ENCODE data around the gene HOXD9. TPM values are rescaled to one million over a fixed set of nuclear protein-coding genes. Genes with fewer than 3 reads are reported as not detected.

HOXD9 gene
- total RNA-seq, 1 donor from 2014 or later: not detected

- Mint-ChIP-seq H3K27ac (no peak overlapping the region), H3K36me3 (ENCODE audit: low read depth) (no peaks in the 10 kb centered on the region), H3K9me3 (peaks cover 3% of the 10 kb centered on the region), H3K27me3 (ENCODE audit: low read depth) (peaks cover 85% of the 10 kb centered on the region), H3K4me1 (ENCODE audit: low read depth) (no peaks in the 10 kb centered on the region), H3K4me3 (ENCODE audit: low read depth) (no peak overlapping the region)
- no peak for DNase-seq (ENCODE audit: low spot score)
- intact Hi-C loops (cut with micrococcal nuclease): no loop called here
Observed at GRCh38 chr2:176158186-176158591, 35.7 kb downstream of the HOXD9 start.

GRCh38 chr2:176158855-176159662 lies 36.5 kb downstream of the HOXD9 start:
- no peak overlapping the region for H3K27ac Mint-ChIP-seq
- H3K4me1 Mint-ChIP-seq (ENCODE audit: low read depth): no peaks in the 10 kb centered on the region
- H3K27me3 Mint-ChIP-seq (ENCODE audit: low read depth): peaks cover 86% of the 10 kb centered on the region
- no peak for DNase-seq (ENCODE audit: low spot score)
- no peaks in the 10 kb centered on the region for H3K36me3 Mint-ChIP-seq (ENCODE audit: low read depth)
- intact Hi-C loops (cut with micrococcal nuclease): no loop called here
- H3K4me3 Mint-ChIP-seq (ENCODE audit: low read depth): no peak overlapping the region
- peaks cover 3% of the 10 kb centered on the region for H3K9me3 Mint-ChIP-seq

GRCh38 chr2:176159663-176160250 lies 37.2 kb downstream of the HOXD9 start:
- intact Hi-C loops (cut with micrococcal nuclease): loop anchor here (5.0 kb wide), 2 partner anchors 37 to 1822 kb away; partner anchors contain the start of gene HOXD9
- DNase-seq (ENCODE audit: low spot score): no peak
- peaks cover 3% of the 10 kb centered on the region for H3K9me3 Mint-ChIP-seq
- H3K27ac Mint-ChIP-seq: no peak overlapping the region
- no peaks in the 10 kb centered on the region for H3K36me3 Mint-ChIP-seq (ENCODE audit: low read depth)
- no peaks in the 10 kb centered on the region for H3K4me1 Mint-ChIP-seq (ENCODE audit: low read depth)
- peaks cover 86% of the 10 kb centered on the region for H3K27me3 Mint-ChIP-seq (ENCODE audit: low read depth)
- H3K4me3 Mint-ChIP-seq (ENCODE audit: low read depth): no peak overlapping the region

- Mint-ChIP-seq H3K4me3 (ENCODE audit: low read depth) (no peak overlapping the region), H3K9me3 (peaks cover 3% of the 10 kb centered on the region), H3K4me1 (ENCODE audit: low read depth) (no peaks in the 10 kb centered on the region), H3K36me3 (ENCODE audit: low read depth) (no peaks in the 10 kb centered on the region), H3K27me3 (ENCODE audit: low read depth) (peaks cover 86% of the 10 kb centered on the region), H3K27ac (no peak overlapping the region)
- intact Hi-C loops (cut with micrococcal nuclease): loop anchor here (5.0 kb wide), 2 partner anchors 38 to 1823 kb away; partner anchors contain the start of gene HOXD9
- DNase-seq (ENCODE audit: low spot score): no peak
Observed at GRCh38 chr2:176160251-176160985, 37.9 kb downstream of the HOXD9 start.

- intact Hi-C loops (cut with micrococcal nuclease): loop anchor here (5.0 kb wide), 2 partner anchors 39 to 1824 kb away; partner anchors contain the start of gene HOXD9
- H3K4me3 Mint-ChIP-seq (ENCODE audit: low read depth): no peak overlapping the region
- DNase-seq (ENCODE audit: low spot score): no peak
- H3K9me3 Mint-ChIP-seq: peaks cover 3% of the 10 kb centered on the region
- H3K27me3 Mint-ChIP-seq (ENCODE audit: low read depth): peaks cover 86% of the 10 kb centered on the region
- no peaks in the 10 kb centered on the region for H3K4me1 Mint-ChIP-seq (ENCODE audit: low read depth)
- H3K27ac Mint-ChIP-seq: no peak overlapping the region
- no peaks in the 10 kb centered on the region for H3K36me3 Mint-ChIP-seq (ENCODE audit: low read depth)
Observed at GRCh38 chr2:176160986-176161824, 38.7 kb downstream of the HOXD9 start.

GRCh38 chr2:176161825-176162626 lies 39.5 kb downstream of the HOXD9 start:
- peaks cover 88% of the 10 kb centered on the region for H3K27me3 Mint-ChIP-seq (ENCODE audit: low read depth)
- no peaks in the 10 kb centered on the region for H3K4me1 Mint-ChIP-seq (ENCODE audit: low read depth)
- DNase-seq (ENCODE audit: low spot score): no peak
- no peak overlapping the region for H3K4me3 Mint-ChIP-seq (ENCODE audit: low read depth)
- no peaks in the 10 kb centered on the region for H3K36me3 Mint-ChIP-seq (ENCODE audit: low read depth)
- intact Hi-C loops (cut with micrococcal nuclease): loop anchor here (2.0 to 5.0 kb wide), 3 partner anchors 40 to 1825 kb away; partner anchors contain the start of gene HOXD9
- H3K27ac Mint-ChIP-seq: no peak overlapping the region
- H3K9me3 Mint-ChIP-seq: peaks cover 3% of the 10 kb centered on the region

GRCh38 chr2:176162911-176163671 lies 40.6 kb downstream of the HOXD9 start:
- intact Hi-C loops (cut with micrococcal nuclease): loop anchor here (2.0 to 5.0 kb wide), 3 partner anchors 41 to 1826 kb away; partner anchors contain the start of gene HOXD9
- peaks cover 3% of the 10 kb centered on the region for H3K9me3 Mint-ChIP-seq
- peak overlapping the region; percentile 4 for H3K27ac Mint-ChIP-seq
- H3K4me1 Mint-ChIP-seq (ENCODE audit: low read depth): no peaks in the 10 kb centered on the region
- peaks cover 90% of the 10 kb centered on the region for H3K27me3 Mint-ChIP-seq (ENCODE audit: low read depth)
- no peak for DNase-seq (ENCODE audit: low spot score)
- no peaks in the 10 kb centered on the region for H3K36me3 Mint-ChIP-seq (ENCODE audit: low read depth)
- H3K4me3 Mint-ChIP-seq (ENCODE audit: low read depth): no peak overlapping the region

GRCh38 chr2:176163672-176164056 lies 41.1 kb downstream of the HOXD9 start:
- Mint-ChIP-seq H3K4me3 (ENCODE audit: low read depth) (no peak overlapping the region), H3K4me1 (ENCODE audit: low read depth) (no peaks in the 10 kb centered on the region), H3K27ac (no peak overlapping the region), H3K9me3 (peaks cover 3% of the 10 kb centered on the region), H3K36me3 (ENCODE audit: low read depth) (no peaks in the 10 kb centered on the region), H3K27me3 (ENCODE audit: low read depth) (peaks cover 84% of the 10 kb centered on the region)
- intact Hi-C loops (cut with micrococcal nuclease): loop anchor here (2.0 to 5.0 kb wide), 3 partner anchors 41 to 1826 kb away; partner anchors contain the start of gene HOXD9
- no peak for DNase-seq (ENCODE audit: low spot score)

- no peak for DNase-seq (ENCODE audit: low spot score)
- no peak overlapping the region for H3K4me3 Mint-ChIP-seq (ENCODE audit: low read depth)
Observed at GRCh38 chr2:176164201-176164600, 41.7 kb downstream of the HOXD9 start.

GRCh38 chr2:176164611-176165369 lies 42.3 kb downstream of the HOXD9 start:
- Mint-ChIP-seq H3K4me3 (ENCODE audit: low read depth) (no peak overlapping the region), H3K36me3 (ENCODE audit: low read depth) (no peaks in the 10 kb centered on the region), H3K27me3 (ENCODE audit: low read depth) (peaks cover 81% of the 10 kb centered on the region), H3K27ac (no peak overlapping the region), H3K4me1 (ENCODE audit: low read depth) (no peaks in the 10 kb centered on the region), H3K9me3 (peaks cover 3% of the 10 kb centered on the region)
- intact Hi-C loops (cut with micrococcal nuclease): loop anchor here (5.0 kb wide), 2 partner anchors 42 to 1827 kb away; partner anchors contain the start of gene HOXD9
- no peak for DNase-seq (ENCODE audit: low spot score)

More at GRCh38 chr2:176164201-176164600, 41.7 kb downstream of the HOXD9 start:
- intact Hi-C loops (cut with micrococcal nuclease): loop anchor here (5.0 kb wide), 2 partner anchors 42 to 1827 kb away; partner anchors contain the start of gene HOXD9
- Mint-ChIP-seq H3K4me1 (ENCODE audit: low read depth) (no peaks in the 10 kb centered on the region), H3K9me3 (peaks cover 3% of the 10 kb centered on the region), H3K27ac (no peak overlapping the region), H3K36me3 (ENCODE audit: low read depth) (no peaks in the 10 kb centered on the region), H3K27me3 (ENCODE audit: low read depth) (peaks cover 81% of the 10 kb centered on the region)

All from activated T-helper 2 cell treated with anti-CD3 and anti-CD28 coated beads, Interferon-gamma antibody, Interleukin-2, Interleukin-4, amounts not matched to agents 10 μg/mL and 5 μg/mL and 100 μg/mL, durations not matched to agents 14 hours and 24 hours and 36 hours (primary cell).